HG03520 (cell line): Measurements from ENCODE around the gene POMT1.
"Not testable (repeated sequence)": the region's sequence is repeated elsewhere in the genome, so short reads cannot be mapped to it uniquely, and the experiment has no call there.

Source experiments
- ATAC-seq: cut with Tn5 transposase; IDR thresholded peaks from one replicate; pipeline ENCODE4 v1.9.1; 2021; ENCODE audit warnings: mild to moderate bottlenecking, moderate library complexity; ENCODE audit not compliant: unreplicated experiment

Gene POMT1

DNA sequence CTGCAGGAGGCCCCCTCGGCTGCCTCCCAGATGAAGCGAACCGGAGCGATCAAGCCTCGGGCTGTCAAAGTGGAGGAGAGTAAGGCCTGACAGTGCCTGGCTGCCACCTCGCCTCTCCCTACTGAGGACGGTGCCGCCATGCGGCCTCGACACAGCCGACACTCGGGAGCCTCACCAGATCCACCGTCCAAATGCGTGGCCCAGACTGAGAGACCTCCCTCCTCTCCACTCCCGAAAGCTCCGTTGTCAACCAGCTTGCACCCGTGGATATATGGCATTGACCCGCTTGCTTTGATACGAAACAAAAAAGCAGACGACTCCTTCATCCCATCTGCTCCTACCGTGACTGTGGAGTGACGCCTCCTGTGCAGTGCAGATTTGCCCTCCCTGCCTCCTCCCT lies 6.9 kb upstream of the POMT1 start:
- no peak for ATAC-seq

GRCh38 chr9:131496844-131497405 lies 5.8 kb upstream of the POMT1 start:
- ATAC-seq: no peak

DNA sequence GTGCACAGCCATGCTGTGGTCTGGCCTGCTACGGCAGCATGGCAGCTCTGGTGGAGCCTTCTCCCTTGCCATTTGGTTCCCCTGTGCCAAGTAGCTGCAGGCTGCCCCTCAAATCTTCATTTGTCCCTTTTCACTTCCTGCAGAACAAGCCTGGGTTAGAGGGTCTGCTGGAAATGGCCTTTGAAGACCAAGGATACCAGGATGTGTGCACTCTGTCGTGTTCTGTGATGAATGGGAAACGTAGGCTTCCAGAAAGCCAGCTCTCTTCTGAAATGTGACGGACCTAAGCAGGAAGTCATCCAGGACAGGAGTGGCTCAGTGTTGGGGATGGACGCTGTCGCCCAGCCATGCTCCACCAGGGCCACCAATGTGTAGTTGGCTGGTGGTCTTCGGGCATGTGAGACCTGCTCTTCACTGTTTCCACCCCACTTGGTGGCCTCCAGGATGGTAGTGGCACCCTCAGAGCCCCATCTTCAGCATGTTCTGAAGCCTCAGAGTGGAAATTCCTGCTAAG lies 3.4 kb upstream of the POMT1 start:
- no peak for ATAC-seq

GRCh38 chr9:131500377-131500776 lies 2.3 kb upstream of the POMT1 start:
- no peak for ATAC-seq

DNA sequence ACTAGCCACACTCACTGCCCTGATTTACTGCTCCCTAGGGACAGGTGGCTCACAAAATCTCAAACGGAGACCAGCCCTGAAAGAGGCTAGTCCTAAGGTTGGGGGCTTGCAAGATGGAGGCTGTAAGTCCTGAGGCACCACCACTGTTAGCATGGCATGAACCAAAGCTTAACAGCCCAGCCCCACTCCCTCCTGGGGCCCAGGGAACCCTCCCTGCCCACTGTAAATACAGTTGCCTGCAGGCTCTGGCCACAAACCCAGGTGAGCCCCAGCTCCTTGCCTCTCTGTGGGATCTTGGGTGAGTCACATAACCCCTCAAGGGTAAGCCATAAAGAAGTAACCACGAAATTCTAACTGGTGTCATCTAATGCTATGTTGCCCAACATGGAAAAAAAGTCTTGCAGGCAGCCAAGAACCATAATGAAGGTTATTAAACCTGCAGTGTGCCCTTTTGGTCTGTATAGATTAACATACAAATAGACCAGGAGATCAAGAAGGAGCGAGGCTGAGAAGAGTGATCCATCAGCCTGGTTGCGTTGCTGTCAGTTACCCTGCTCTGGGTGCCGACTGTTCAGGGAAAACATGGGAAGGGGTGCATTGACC lies 1.7 kb upstream of the POMT1 start:
- no peak for ATAC-seq

DNA sequence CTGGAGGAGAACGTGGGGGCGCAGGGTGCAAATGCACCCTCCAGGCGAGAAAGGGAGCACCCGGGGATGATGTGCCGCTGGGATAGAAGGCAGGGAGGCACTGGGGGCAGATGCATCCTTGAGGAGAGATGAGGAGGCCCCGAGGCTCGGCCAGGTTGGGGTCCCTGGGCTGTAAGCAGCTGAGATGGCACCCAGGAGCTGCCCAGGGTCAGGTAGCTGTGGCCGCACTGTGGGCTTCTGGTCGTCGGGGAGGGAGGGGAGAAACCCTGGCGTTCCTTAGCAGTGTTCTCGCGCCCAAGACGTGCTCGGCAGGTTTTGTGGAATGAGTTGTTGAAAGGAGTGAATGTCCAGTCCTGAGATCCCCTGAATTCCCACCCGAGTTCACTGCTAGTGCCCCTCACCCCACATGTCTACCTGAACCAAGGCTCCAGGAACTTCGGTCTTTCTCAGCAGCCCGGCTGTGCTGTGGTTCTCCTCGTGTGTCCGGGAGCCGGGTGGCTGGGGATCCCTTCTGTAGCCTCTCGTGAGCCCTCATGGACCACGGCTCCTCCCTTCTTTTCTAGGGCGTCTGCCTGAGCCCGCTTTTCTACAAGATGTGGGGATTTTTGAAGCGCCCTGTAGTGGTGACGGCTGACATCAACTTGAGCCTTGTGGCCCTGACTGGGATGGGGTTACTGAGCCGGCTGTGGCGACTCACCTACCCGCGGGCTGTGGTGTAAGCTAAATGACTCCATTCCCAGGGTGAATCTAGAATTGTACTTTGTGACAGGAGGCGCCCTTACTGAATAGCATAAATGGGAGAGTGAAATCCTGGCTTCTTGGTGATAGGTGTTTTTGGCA lies 1.1 kb downstream of the POMT1 start:
- no peak for ATAC-seq

DNA sequence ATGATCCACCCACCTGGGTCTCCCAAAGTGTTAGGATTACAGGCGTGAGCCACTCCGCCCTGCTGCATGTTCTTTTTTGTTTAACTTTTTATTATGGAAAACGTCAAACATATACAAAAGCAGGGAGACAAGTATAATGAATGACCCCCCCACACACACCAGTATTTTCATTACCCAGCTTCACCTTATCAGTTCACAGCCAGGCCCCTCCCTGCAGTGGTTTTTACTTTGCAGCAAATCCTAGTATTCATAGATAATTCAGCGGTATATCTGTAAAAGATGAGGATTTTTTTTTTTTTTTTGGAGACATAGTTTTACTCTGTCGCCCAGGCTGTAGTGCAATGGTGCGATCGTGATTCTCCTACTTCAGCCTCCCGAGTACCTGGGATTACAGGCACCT lies 2.3 kb downstream of the POMT1 start:
- ATAC-seq: no peak

- ATAC-seq: no peak
Observed at GRCh38 chr9:131511416-131511815, 8.7 kb downstream of the POMT1 start.

DNA sequence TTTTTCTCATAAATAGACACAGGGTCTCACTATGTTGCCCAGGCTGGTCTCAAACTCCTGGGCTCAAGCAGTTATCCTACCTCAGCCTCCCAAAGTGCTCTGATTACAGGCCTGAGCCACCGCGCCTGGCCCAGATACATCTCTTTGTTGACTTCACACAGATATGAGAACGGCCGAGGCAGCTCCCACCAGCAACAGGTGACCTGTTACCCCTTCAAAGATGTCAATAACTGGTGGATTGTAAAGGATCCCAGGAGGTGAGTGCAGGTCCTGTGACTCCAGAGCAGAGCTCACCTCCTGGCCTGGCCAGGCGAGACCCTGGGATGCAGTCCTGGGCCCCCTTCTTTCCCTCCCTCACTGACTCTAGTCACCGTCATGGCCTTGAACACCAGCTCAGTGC lies 9.2 kb downstream of the POMT1 start:
- ATAC-seq: no peak

GRCh38 chr9:131513177-131513576 lies 10.5 kb downstream of the POMT1 start:
- no peak for ATAC-seq

- not testable (repeated sequence) for ATAC-seq
Observed at GRCh38 chr9:131515559-131516031, 12.9 kb downstream of the POMT1 start.

- no peak for ATAC-seq
Observed at GRCh38 chr9:131516100-131516499, 13.4 kb downstream of the POMT1 start.

DNA sequence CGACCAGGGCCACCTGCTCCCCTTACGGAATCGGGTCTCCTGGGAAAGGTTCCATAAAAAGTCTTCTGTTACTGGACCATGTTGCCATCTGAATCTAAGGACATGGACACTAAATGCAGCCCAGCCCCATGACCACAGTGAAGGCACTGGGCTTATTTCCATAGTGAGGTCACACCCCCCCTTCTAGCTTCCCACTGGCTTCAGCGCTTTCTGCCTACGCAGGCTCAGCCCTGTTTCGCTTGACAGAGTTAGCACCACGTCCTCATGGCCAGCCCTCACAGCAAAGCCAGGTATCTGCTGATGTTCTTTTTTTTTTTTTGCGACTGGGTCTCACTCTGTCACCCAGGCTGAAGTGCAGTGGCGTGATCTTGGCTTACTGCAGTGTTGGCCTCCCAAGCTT lies 14.2 kb downstream of the POMT1 start:
- ATAC-seq: no peak

GRCh38 chr9:131517761-131518190 lies 15.1 kb downstream of the POMT1 start:
- no peak for ATAC-seq

GRCh38 chr9:131518553-131518952 lies 15.8 kb downstream of the POMT1 start:
- no peak for ATAC-seq

DNA sequence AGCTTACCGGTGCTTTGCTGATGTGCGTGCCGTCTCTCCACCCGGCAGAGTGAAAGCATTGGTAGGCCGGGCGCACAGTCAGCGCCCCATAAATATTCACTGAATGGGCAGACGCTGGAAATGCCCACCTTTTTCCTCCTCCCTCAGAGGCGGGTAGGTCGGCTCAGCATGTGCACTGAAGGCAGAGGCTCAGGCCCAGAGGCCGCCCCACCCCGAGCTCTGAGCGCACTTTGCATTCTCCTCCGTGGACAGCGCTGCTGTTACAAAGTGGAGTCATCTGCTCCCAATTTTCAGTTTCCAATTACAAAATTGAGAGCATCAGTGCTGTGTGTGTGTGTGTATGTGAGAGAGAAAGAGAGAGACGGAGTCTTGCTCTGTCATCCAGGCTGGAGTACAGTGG lies 17.8 kb downstream of the POMT1 start:
- ATAC-seq: no peak

- ATAC-seq: no peak
Observed at GRCh38 chr9:131521203-131521602, 18.5 kb downstream of the POMT1 start.

GRCh38 chr9:131521822-131522221 lies 19.1 kb downstream of the POMT1 start:
- ATAC-seq: no peak

DNA sequence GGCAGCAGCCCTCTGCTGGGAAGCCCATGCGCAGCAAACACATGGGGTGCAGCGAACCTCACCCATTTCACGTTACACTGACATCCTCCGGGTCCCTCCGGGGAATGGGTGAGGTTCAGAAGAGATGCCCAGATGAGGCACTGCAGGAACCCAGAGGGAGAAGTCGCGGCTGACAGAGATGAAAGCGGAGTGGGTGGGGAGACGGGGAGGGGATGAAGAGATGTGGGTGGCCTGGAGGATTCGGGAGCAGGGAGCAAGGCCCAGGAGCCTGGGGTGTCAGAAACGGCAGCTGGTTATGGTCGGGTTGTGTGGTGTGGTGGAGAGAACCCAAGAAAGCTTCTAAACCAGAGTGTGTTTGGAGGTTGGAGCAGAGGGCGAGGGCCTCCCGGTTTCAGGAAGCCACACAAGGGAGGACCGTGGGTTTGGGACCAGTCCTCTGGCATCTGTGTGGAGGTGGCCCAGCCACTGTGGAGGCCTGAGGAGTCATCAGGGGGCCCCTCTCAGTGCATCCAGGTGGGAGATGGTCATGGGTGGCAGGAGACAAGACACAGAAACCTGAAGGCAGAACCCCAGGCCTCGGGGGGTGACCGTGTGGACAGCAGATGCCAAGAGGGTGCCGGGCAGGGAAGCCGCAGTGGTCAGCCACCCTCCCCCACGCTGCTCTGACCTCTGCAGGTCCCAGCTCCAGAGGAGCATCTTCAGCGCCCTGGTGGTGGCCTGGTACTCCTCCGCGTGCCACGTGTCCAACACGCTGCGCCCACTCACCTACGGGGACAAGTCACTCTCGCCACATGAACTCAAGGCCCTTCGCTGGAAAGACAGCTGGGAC lies 19.8 kb downstream of the POMT1 start:
- no peak for ATAC-seq

DNA sequence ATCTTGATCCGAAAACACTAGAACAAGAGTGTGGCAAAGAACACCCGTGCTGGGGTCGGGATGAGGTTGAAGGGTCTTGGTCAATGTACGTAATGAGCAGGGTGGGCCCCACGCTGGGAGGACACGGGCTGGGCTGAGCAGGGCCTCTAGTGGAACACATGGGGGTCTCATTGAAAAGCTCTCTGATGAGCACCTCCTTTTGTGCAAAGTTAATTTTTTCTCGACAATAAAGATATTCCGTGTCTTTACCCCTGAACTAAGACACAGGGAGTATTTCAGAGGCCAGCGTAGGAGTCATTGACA lies 20.3 kb downstream of the POMT1 start:
- no peak for ATAC-seq
